Keratinocyte (primary cell): ENCODE measurements around the gene HMGA1.

Experiments used
- CTCF ChIP-seq, 3 experiments: IDR thresholded peaks in 1 of 3; conservative IDR thresholded peaks in 1 of 3; optimal IDR thresholded peaks in 1 of 3; 2 replicates in 2 of 3; 3 replicates in 1 of 3; pipeline versions ENCODE3 to v1.5.1; 2011; ENCODE audit warnings: low read length in 3 of 3, mild to moderate bottlenecking in 3 of 3, moderate library complexity in 2 of 3, control low read depth in 1 of 3, inconsistent platforms in 1 of 3; ENCODE audit not compliant: insufficient read depth in 2 of 3; ENCODE audit errors: extremely low read depth in 1 of 3
- EZH2 ChIP-seq: IDR thresholded peaks from one replicate; pipeline ENCODE4 v1.6.1; 2012; ENCODE audit warnings: inconsistent platforms, mild to moderate bottlenecking, low read length, moderate library complexity

- TF ChIP-seq CTCF (optimal IDR thresholded peaks at IDR 0.05 in 1 of 3, IDR thresholded peaks at IDR 0.05 in 1 of 3, conservative IDR thresholded peaks at IDR 0.05 in 1 of 3; ENCODE audit: extremely low read depth in 1 of 3, insufficient read depth in 2 of 3, low read length in 3 of 3) = no peak
- TF ChIP-seq EZH2 = no peak
These were observed 5.8 kb downstream of the HMGA1 start for GRCh38 chr6:34242252-34243130.
